DOHH2 (cell line): Measurements from ENCODE around the gene SEMA5B.

Experiments used
- H3F3A ChIP-seq: fragments of 200-600 bp; sonication (generic), shearing (Covaris generic); 2 replicates; pipeline ENCODE4 v1.6.0; 2016; ENCODE audit warnings: antibody characterized with exemption, mild to moderate bottlenecking; ENCODE audit not compliant: control insufficient read depth, insufficient read depth
- H3K27ac ChIP-seq: fragments of 200-600 bp; sonication (generic); 2 replicates; pipeline ENCODE4 v1.5.1; 2014; ENCODE audit warnings: low read depth, mild to moderate bottlenecking, low read length, moderate library complexity
- H3K27me3 ChIP-seq: fragments of 200-600 bp; sonication (generic); 2 replicates; pipeline ENCODE4 v1.6.1; 2014; ENCODE audit warnings: mild to moderate bottlenecking, low read length, mixed read lengths; ENCODE audit not compliant: control insufficient read depth
- H3K36me3 ChIP-seq: fragments of 200-600 bp; sonication (generic); 2 replicates; pipeline ENCODE4 v1.6.1; 2014; ENCODE audit warnings: mild to moderate bottlenecking, low read length, moderate library complexity, mixed read lengths; ENCODE audit not compliant: control insufficient read depth
- H3K4me1 ChIP-seq: fragments of 200-600 bp; sonication (generic); 2 replicates; pipeline ENCODE4 v1.6.1; 2014; ENCODE audit warnings: mild to moderate bottlenecking, low read length, mixed read lengths; ENCODE audit not compliant: control insufficient read depth
- H3K4me2 ChIP-seq: fragments of 200-600 bp; sonication (generic); 2 replicates; pipeline ENCODE4 v1.6.0; 2014; ENCODE audit warnings: mild to moderate bottlenecking, low read length, moderate library complexity
- H3K4me3 ChIP-seq: fragments of 200-600 bp; sonication (generic); 2 replicates; pipeline ENCODE4 v1.5.1; 2014; ENCODE audit warnings: mild to moderate bottlenecking, low read length, mixed read lengths
- H3K79me2 ChIP-seq: fragments of 200-600 bp; sonication (generic); 2 replicates; pipeline ENCODE4 v1.6.1; 2014; ENCODE audit warnings: mild to moderate bottlenecking, low read length, mixed read lengths; ENCODE audit not compliant: control insufficient read depth
- H3K9me2 ChIP-seq: fragments of 200-600 bp; sonication (generic); replicated peaks from 2 replicates; pipeline ENCODE4 v1.6.1; 2014; ENCODE audit warnings: mild to moderate bottlenecking, low read length, mixed read lengths; ENCODE audit not compliant: control insufficient read depth
- H3K9me3 ChIP-seq: fragments of 200-600 bp; sonication (generic); 2 replicates; pipeline ENCODE4 v1.6.1; 2014; ENCODE audit warnings: antibody characterized with exemption, low read length, mixed read lengths; ENCODE audit not compliant: control insufficient read depth, insufficient read depth
- H4K20me1 ChIP-seq: fragments of 200-600 bp; sonication (generic); 2 replicates; pipeline ENCODE4 v1.6.0; 2014; ENCODE audit warnings: low read depth, mild to moderate bottlenecking, antibody characterized with exemption, low read length, moderate library complexity; ENCODE audit not compliant: control insufficient read depth, insufficient read depth
- EZH2phosphoT487 ChIP-seq: fragments of 200-600 bp; sonication (generic); IDR thresholded peaks from 2 replicates; pipeline ENCODE4 v1.6.1; 2017; ENCODE audit warnings: borderline replicate concordance, mild to moderate bottlenecking, antibody characterized with exemption, low read length, moderate library complexity, mixed read lengths
- TF ChIP-seq, protein P1 (sequence below): fragments of 200-600 bp; sonication (generic); IDR thresholded peaks from one replicate; pipeline ENCODE4 v1.5.1; 2014; ENCODE audit warnings: antibody characterized with exemption, mild to moderate bottlenecking, low read depth, low read length; ENCODE audit not compliant: poor library complexity, severe bottlenecking

Gene SEMA5B

DNA sequence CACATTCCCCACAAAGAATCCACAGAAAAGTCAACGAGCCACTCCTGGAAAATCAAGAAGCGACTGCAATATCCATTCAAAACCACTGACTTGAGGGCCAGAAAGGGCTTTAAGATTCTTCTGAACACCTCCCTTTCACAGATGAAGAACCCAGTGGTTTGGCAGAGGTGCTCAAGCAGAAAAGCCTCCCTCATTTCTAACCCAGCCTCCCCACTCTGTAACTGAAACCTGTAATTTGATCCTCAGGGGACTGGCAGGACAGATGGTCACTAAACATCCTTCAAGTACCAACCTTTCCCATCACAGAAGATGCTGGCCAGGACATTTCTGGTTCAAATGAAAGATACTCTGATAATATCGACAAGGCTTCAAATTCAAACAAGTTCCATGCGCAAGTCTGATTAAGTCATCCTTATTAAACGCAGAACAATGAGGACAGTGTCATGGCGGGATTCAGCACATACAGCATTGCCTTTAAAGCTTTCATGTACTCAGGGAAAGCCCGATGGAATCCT is 5.5 kb downstream of the SEMA5B start:
- H3K27me3 ChIP-seq = peaks cover 67% of the 10 kb centered on the region
- H3K4me3 ChIP-seq = no peak overlapping the region
- H3K9me3 ChIP-seq = no peaks in the 10 kb centered on the region
- no peaks in the 10 kb centered on the region for H3F3A ChIP-seq
- no peak overlapping the region for H3K27ac ChIP-seq
- H3K79me2 ChIP-seq = no peaks in the 10 kb centered on the region
- TF ChIP-seq, protein P1, sequence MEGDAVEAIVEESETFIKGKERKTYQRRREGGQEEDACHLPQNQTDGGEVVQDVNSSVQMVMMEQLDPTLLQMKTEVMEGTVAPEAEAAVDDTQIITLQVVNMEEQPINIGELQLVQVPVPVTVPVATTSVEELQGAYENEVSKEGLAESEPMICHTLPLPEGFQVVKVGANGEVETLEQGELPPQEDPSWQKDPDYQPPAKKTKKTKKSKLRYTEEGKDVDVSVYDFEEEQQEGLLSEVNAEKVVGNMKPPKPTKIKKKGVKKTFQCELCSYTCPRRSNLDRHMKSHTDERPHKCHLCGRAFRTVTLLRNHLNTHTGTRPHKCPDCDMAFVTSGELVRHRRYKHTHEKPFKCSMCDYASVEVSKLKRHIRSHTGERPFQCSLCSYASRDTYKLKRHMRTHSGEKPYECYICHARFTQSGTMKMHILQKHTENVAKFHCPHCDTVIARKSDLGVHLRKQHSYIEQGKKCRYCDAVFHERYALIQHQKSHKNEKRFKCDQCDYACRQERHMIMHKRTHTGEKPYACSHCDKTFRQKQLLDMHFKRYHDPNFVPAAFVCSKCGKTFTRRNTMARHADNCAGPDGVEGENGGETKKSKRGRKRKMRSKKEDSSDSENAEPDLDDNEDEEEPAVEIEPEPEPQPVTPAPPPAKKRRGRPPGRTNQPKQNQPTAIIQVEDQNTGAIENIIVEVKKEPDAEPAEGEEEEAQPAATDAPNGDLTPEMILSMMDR = no peak
- no peak for TF ChIP-seq EZH2phosphoT487
- H3K4me2 ChIP-seq = no peak overlapping the region
- H3K36me3 ChIP-seq = no peaks in the 10 kb centered on the region
- H3K9me2 ChIP-seq = no peaks in the 10 kb centered on the region
- no peaks in the 10 kb centered on the region for H4K20me1 ChIP-seq
- no peaks in the 10 kb centered on the region for H3K4me1 ChIP-seq

DNA sequence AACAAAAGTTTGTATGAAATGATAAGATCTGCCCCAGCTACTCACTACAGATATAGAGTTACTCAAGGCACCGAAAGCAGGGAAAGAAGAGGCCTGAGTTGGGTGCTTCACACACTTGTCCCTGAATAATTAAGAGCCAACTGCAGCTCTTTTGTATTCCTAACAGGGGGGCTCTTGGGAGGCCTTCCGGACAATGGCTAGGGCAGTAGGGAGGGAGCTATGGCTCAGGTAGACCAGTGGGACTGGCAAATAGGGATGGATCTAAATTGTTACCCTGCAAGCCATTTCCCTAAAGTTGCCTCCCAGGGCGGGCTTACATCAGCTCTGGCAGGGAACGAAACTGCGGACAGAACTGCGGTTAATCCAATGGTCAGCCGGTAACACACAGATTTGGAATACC is 6.2 kb downstream of the SEMA5B start:
- Histone ChIP-seq H3K27me3 (peaks cover 61% of the 10 kb centered on the region), H3K4me2 (no peak overlapping the region)

DNA sequence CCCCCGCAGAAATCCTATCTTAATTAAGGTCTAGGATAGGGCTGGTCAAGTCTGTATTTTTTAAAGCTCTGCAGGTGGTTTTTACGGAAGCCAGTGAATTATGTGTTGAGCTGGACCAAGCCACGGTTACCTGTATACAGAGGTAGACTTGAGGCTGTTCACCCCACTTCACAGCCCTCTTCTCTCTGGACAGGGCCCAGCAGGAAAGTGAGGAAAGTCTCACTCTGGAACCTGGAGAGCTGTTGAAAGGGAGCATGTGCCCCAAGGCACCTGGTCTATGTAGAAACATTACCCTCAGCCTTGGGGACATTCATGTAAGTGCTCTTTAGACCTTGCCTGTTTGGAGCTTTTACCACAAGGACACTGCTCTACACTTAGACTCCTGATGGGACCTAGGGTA is 6.9 kb downstream of the SEMA5B start:
- TF ChIP-seq, protein P1 = no peak
- no peak for TF ChIP-seq EZH2phosphoT487
- Histone ChIP-seq H3K4me2 (no peak overlapping the region), H3K27me3 (peaks cover 56% of the 10 kb centered on the region), H3K79me2 (no peaks in the 10 kb centered on the region), H3K9me3 (no peaks in the 10 kb centered on the region), H4K20me1 (no peaks in the 10 kb centered on the region), H3F3A (no peaks in the 10 kb centered on the region), H3K4me3 (no peak overlapping the region), H3K9me2 (no peaks in the 10 kb centered on the region), H3K27ac (no peak overlapping the region), H3K36me3 (no peaks in the 10 kb centered on the region), H3K4me1 (no peaks in the 10 kb centered on the region)

More for the DNA sequence above, 6.2 kb downstream of the SEMA5B start:
- H3K4me3 ChIP-seq = no peak overlapping the region
- no peaks in the 10 kb centered on the region for H3K79me2 ChIP-seq
- H3K9me3 ChIP-seq = no peaks in the 10 kb centered on the region
- no peaks in the 10 kb centered on the region for H3F3A ChIP-seq
- no peaks in the 10 kb centered on the region for H3K4me1 ChIP-seq
- TF ChIP-seq, protein P1 = no peak
- no peak for TF ChIP-seq EZH2phosphoT487
- no peaks in the 10 kb centered on the region for H4K20me1 ChIP-seq
- H3K36me3 ChIP-seq = no peaks in the 10 kb centered on the region
- H3K9me2 ChIP-seq = no peaks in the 10 kb centered on the region
- H3K27ac ChIP-seq = no peak overlapping the region

DNA sequence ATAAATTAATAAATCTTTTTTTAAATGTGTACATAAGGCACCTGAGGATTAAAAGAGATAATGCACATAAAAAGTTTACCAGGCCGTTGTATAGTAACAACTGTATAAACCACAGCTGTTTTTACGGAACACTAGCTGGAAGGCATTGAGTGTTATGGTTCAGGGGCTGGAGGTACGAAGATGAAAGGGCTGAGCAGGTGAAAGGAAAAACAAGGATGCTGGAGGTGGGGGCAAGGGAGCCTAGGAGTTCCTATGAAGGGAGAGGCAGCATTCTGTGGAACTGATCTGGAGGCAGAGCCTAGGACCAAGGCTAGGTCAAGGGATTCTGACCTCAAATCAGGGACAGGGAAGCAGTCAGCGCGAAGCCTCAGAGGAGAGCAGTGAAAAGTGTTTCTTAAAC is 8.0 kb downstream of the SEMA5B start:
- H3F3A ChIP-seq = no peaks in the 10 kb centered on the region

More for the DNA sequence above, 8.0 kb downstream of the SEMA5B start:
- no peak overlapping the region for H3K27ac ChIP-seq
- H4K20me1 ChIP-seq = no peaks in the 10 kb centered on the region
- no peak overlapping the region for H3K4me3 ChIP-seq
- no peaks in the 10 kb centered on the region for H3K9me3 ChIP-seq
- H3K4me1 ChIP-seq = no peaks in the 10 kb centered on the region
- TF ChIP-seq, protein P1 = no peak
- TF ChIP-seq EZH2phosphoT487 = no peak
- no peaks in the 10 kb centered on the region for H3K79me2 ChIP-seq
- no peak overlapping the region for H3K4me2 ChIP-seq
- no peaks in the 10 kb centered on the region for H3K36me3 ChIP-seq
- H3K27me3 ChIP-seq = peaks cover 53% of the 10 kb centered on the region
- H3K9me2 ChIP-seq = no peaks in the 10 kb centered on the region
